ENCODE data around the gene RYR2.

GRCh38 chr1:237416924-237417655, 375.1 kb downstream of the RYR2 start:
- TF ChIP-seq CTCF (IDR thresholded peaks at IDR 0.05; ENCODE audit: low read depth, low read length) (no peak), EZH2phosphoT487 (IDR thresholded peaks at IDR 0.05; ENCODE audit: low read depth) (no peak)

All from OCI-LY3 (cell line).